Esophagus squamous epithelium (tissue), 4 donors: ENCODE measurements around the gene CCDC107.
"Not testable (repeated sequence)": the region's sequence is repeated elsewhere in the genome, so short reads cannot be mapped to it uniquely, and the experiment has no call there.

Source experiments
- CTCF ChIP-seq, 6 experiments: fragments of 450-650 bp in 4 of 6; fragments of 200-600 bp in 2 of 6; sonication (generic) in 2 of 6; IDR thresholded peaks; one replicate each; pipeline ENCODE4 v1.5.1; 2016 to 2019; ENCODE audit warnings: antibody characterized with exemption in 6 of 6, mild to moderate bottlenecking in 4 of 6, moderate library complexity in 4 of 6
- POLR2A ChIP-seq, 4 donors: fragments of 450-650 bp; IDR thresholded peaks; one replicate each; pipeline ENCODE4 v1.6.1; 2017; ENCODE audit warnings: antibody characterized with exemption in 4 of 4, mild to moderate bottlenecking in 4 of 4, moderate library complexity in 3 of 4

- not testable (repeated sequence) for TF ChIP-seq POLR2A, CTCF (IDR thresholded peaks at IDR 0.05)
Measured at GRCh38 chr9:35637427-35637955, 20.6 kb upstream of the CCDC107 start.
